Astrocyte (in vitro differentiated cells and primary cell): Measurements from ENCODE around the gene MS4A4E.

ENCODE experiments used
- EZH2 ChIP-seq: IDR thresholded peaks from 2 replicates; pipeline ENCODE4 v1.6.1; 2012; ENCODE audit warnings: mild to moderate bottlenecking, low read length, inconsistent platforms; ENCODE audit not compliant: insufficient read depth
- TF ChIP-seq, protein P1 (sequence below): IDR thresholded peaks from 2 replicates; pipeline ENCODE4 v1.5.1; 2011; ENCODE audit warnings: low read depth, mild to moderate bottlenecking, inconsistent platforms, low read length, moderate library complexity; ENCODE audit not compliant: insufficient read depth

DNA sequence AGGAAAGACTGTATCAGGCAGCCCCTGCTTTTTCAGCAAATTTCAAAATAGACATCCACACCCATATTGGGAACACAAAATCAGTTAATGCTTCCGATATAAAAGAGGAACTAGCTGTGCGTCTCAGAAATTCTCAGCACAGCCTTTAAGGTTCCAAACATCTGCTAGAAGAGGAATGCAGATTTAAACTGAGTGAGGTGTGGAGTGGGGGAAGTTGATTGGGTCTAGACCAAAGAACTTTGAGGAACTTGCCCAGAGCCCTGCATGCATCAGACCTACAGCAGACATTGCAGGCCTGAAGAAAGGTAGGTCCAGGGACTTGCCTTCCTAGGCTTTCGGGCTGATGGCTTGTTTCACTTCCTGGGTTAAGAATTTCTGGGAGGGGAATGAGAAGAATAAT is 37.5 kb upstream of the MS4A4E start, which contains the start of gene MS4A4A:
- TF ChIP-seq, protein P1, sequence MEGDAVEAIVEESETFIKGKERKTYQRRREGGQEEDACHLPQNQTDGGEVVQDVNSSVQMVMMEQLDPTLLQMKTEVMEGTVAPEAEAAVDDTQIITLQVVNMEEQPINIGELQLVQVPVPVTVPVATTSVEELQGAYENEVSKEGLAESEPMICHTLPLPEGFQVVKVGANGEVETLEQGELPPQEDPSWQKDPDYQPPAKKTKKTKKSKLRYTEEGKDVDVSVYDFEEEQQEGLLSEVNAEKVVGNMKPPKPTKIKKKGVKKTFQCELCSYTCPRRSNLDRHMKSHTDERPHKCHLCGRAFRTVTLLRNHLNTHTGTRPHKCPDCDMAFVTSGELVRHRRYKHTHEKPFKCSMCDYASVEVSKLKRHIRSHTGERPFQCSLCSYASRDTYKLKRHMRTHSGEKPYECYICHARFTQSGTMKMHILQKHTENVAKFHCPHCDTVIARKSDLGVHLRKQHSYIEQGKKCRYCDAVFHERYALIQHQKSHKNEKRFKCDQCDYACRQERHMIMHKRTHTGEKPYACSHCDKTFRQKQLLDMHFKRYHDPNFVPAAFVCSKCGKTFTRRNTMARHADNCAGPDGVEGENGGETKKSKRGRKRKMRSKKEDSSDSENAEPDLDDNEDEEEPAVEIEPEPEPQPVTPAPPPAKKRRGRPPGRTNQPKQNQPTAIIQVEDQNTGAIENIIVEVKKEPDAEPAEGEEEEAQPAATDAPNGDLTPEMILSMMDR, result no peak
- no peak for TF ChIP-seq EZH2
